Measurements from ENCODE around the gene IRAK1. TPM values are rescaled to one million over a fixed set of nuclear protein-coding genes. Genes with fewer than 3 reads are reported as not detected.
"Not testable (repeated sequence)": the region's sequence is repeated elsewhere in the genome, so short reads cannot be mapped to it uniquely, and the experiment has no call there.

IRAK1 gene
- total and polyA plus RNA-seq, 9 of the 15 experiments (the other 6 are each of a cell fraction or from before 2014, with no cell fraction given) = 11.6 to 261 (median 91.6) TPM

DNA sequence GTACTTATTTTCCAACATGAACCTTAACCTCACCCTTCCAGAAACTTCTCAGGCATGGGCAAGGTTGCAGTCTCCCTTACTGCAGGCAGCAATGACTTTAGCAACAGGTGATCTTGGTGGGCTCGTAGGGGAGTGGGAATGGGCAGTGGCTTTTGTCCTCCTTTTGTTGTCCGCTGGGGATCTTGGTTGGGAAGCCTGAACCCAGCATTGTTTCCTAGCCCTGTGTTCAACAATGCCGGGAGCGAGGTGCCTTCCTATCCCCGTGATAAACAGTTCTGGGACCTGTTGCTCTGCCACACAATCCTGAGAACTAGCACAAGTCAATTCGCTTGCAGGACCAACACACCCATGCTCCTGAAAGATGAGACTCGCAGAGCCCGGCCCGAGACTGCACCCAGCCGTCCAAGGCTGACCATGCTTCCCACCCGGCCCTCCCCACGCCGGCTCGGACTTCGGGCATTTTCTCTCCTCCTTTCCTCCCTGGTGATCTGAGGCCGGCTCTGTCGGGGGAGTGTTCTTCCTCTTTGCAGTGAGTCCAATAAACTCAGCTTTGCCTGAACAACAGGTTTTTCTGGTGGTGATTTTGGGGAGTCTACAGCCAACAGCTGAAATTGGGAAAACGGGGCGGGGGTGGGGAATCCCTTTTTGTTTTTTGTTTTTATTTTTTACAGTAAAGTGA is 20.2 kb downstream of the IRAK1 start:
- Histone ChIP-seq H3K27ac (ENCODE audit: extremely low read depth, low read depth, low read length) (no peak overlapping the region), H4K20me1 (replicated peaks; ENCODE audit: control insufficient read depth, insufficient read depth, low read length) (no peaks in the 10 kb centered on the region), H3K4me3 (no peak overlapping the region), H3K36me3 (ENCODE audit: control insufficient read depth, insufficient read depth, low read length) (peaks cover 5% of the 10 kb centered on the region; the same call in 1 of the 3 replicates), H3K9ac (ENCODE audit: insufficient read depth in 1 of 2, low read depth in 2 of 2, low read length in 2 of 2) (no peak overlapping the region), H3K79me2 (ENCODE audit: control insufficient read depth, insufficient read depth, low read length) (no peaks in the 10 kb centered on the region), H3K9me1 (ENCODE audit: control insufficient read depth, insufficient read depth, low read length) (no peaks in the 10 kb centered on the region), H2AFZ (ENCODE audit: low read depth, low read length) (no peak overlapping the region), H3K4me2 (ENCODE audit: insufficient read depth, low read length) (no peak overlapping the region), H3K4me1 (replicated peaks in 1 of 2; ENCODE audit: control insufficient read depth in 2 of 2, insufficient read depth in 2 of 2, low read length in 2 of 2) (peaks cover 12 to 17% of the 10 kb centered on the region in 2 experiments; a peak in 4 of 5 replicates), H3K9me3 (replicated peaks; ENCODE audit: control insufficient read depth, insufficient read depth, low read depth, low read length) (no peaks in the 10 kb centered on the region), H3K27me3 (ENCODE audit: control insufficient read depth in 2 of 2, insufficient read depth in 2 of 2, low read length in 2 of 2) (no peaks in the 10 kb centered on the region)
- 88% methylated on average over 5 of the region's 19 CpGs for WGBS (ENCODE audit: insufficient coverage, low coverage, missing lambda C conversion rate)
- no peak for DNase-seq (ENCODE audit: extremely low read depth in 1 of 4, low spot score in 3 of 4)
- CTCF ChIA-PET (ENCODE audit: low intra/inter-chr PET ratio) = no interaction called here
- no peak for TF ChIP-seq NFE2L1 (tag; IDR thresholded peaks at IDR 0.05; ENCODE audit: borderline replicate concordance, low read depth)
- no peak for FAIRE-seq
- no TSS peak for BruUV-seq (replicated peaks)
- ATAC-seq = no peak
- intact Hi-C loops (cut with micrococcal nuclease) (no loop called here), in situ Hi-C loops (cut with MboI) (no loop called here)
- POLR2A ChIA-PET = interaction anchor here (0.7 kb wide), 2 partner anchors 13 to 49 kb away, joined by 4 to 5 read pairs; no protein-coding TSS in a partner anchor

DNA sequence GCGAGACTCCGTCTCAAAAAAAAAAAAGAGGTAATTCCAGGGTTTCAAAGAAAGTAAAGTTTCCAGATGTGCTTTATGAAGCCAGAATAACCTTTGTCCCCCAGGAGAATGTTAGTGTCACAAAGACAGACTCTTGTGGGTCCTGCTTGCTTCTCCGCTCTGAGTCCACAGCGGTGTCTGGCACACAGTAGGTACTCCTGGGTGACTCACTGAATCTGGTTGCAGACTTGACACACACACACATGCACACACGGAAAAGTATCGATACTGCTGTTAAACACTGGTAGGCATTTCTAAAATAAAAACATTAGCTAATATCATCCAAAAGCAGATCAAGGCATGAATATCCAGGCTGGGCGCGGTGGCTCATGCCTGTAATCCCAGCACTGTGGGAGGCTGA is 24.2 kb downstream of the IRAK1 start:
- FAIRE-seq = no peak
- Histone ChIP-seq H2AFZ (ENCODE audit: low read depth, low read length) (no peak overlapping the region), H3K9ac (ENCODE audit: insufficient read depth in 1 of 2, low read depth in 2 of 2, low read length in 2 of 2) (no peak overlapping the region), H3K4me1 (replicated peaks in 1 of 2; ENCODE audit: control insufficient read depth in 2 of 2, insufficient read depth in 2 of 2, low read length in 2 of 2) (peaks cover 0 to 12% of the 10 kb centered on the region in 2 experiments; a peak in 3 of 5 replicates), H3K36me3 (ENCODE audit: control insufficient read depth, insufficient read depth, low read length) (no peaks in the 10 kb centered on the region), H3K9me1 (ENCODE audit: control insufficient read depth, insufficient read depth, low read length) (no peaks in the 10 kb centered on the region), H3K79me2 (ENCODE audit: control insufficient read depth, insufficient read depth, low read length) (no peaks in the 10 kb centered on the region), H3K4me3 (no peak overlapping the region), H3K27ac (ENCODE audit: extremely low read depth, low read depth, low read length) (no peak overlapping the region), H3K27me3 (ENCODE audit: control insufficient read depth in 2 of 2, insufficient read depth in 2 of 2, low read length in 2 of 2) (no peaks in the 10 kb centered on the region), H3K9me3 (replicated peaks; ENCODE audit: control insufficient read depth, insufficient read depth, low read depth, low read length) (no peaks in the 10 kb centered on the region), H4K20me1 (replicated peaks; ENCODE audit: control insufficient read depth, insufficient read depth, low read length) (no peaks in the 10 kb centered on the region), H3K4me2 (ENCODE audit: insufficient read depth, low read length) (no peak overlapping the region)
- BruUV-seq (replicated peaks) = no TSS peak
- intact Hi-C loops (cut with micrococcal nuclease) = no loop called here
- CTCF ChIA-PET (ENCODE audit: low intra/inter-chr PET ratio) = no interaction called here
- POLR2A ChIA-PET = interaction anchor here (1.1 to 1.3 kb wide), 2 partner anchors 18 to 23 kb away, joined by 4 to 5 read pairs; partner anchors contain the start of gene TMEM187
- TF ChIP-seq RHOXF2B (CRISPR knock-in tag; conservative IDR thresholded peaks at IDR 0.05) (no peak), WHSC1 (IDR thresholded peaks at IDR 0.05; ENCODE audit: low read length) (no peak), TEAD2 (tag; IDR thresholded peaks at IDR 0.05) (no peak), ZKSCAN1 (IDR thresholded peaks at IDR 0.05; ENCODE audit: low read depth, low read length) (peak; percentile 84), ZZZ3 (IDR thresholded peaks at IDR 0.05) (no peak), U2AF2 (optimal IDR thresholded peaks at IDR 0.05; ENCODE audit: low read depth, low read length) (no peak)
- 80% methylated on average over 6 of the region's 8 CpGs for WGBS (ENCODE audit: insufficient coverage, low coverage, missing lambda C conversion rate)
- in situ Hi-C loops (cut with MboI) = no loop called here
- no peak for DNase-seq (ENCODE audit: extremely low read depth in 1 of 4, low spot score in 3 of 4)
- no peak for ATAC-seq

DNA sequence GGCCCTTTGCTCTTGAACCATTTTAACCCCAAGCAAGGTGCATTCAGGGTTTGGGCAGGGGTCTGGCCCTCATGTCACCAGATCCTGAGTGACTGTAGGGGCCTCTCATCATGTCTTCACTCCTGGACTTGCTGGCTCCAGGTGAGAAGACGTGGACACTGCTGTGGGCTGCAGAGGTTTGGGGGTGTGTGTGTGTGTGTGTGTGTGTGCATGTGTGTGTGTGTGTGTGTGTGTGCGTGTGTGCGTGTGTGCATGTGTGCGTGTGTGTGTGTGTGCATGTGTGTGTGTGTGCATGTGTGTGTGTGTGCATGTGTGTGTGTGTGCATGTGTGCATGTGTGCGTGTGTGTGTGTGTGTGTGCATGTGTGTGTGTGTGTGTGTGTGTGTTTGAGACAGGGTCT is 25.3 kb downstream of the IRAK1 start:
- H3K4me3 ChIP-seq; H3K27ac ChIP-seq (ENCODE audit: extremely low read depth, low read depth, low read length); H3K9me1 ChIP-seq (ENCODE audit: control insufficient read depth, insufficient read depth, low read length); ATAC-seq; H2AFZ ChIP-seq (ENCODE audit: low read depth, low read length); H3K9me3 ChIP-seq (replicated peaks; ENCODE audit: control insufficient read depth, insufficient read depth, low read depth, low read length); H3K36me3 ChIP-seq (ENCODE audit: control insufficient read depth, insufficient read depth, low read length); in situ Hi-C loops (cut with MboI); DNase-seq (ENCODE audit: extremely low read depth in 1 of 4, low spot score in 3 of 4); H3K9ac ChIP-seq (ENCODE audit: insufficient read depth in 1 of 2, low read depth in 2 of 2, low read length in 2 of 2); H3K27me3 ChIP-seq (ENCODE audit: control insufficient read depth in 2 of 2, insufficient read depth in 2 of 2, low read length in 2 of 2); BruUV-seq (replicated peaks); intact Hi-C loops (cut with micrococcal nuclease); H3K4me2 ChIP-seq (ENCODE audit: insufficient read depth, low read length); POLR2A ChIA-PET; FAIRE-seq; CTCF ChIA-PET (ENCODE audit: low intra/inter-chr PET ratio); H3K79me2 ChIP-seq (ENCODE audit: control insufficient read depth, insufficient read depth, low read length); H4K20me1 ChIP-seq (replicated peaks; ENCODE audit: control insufficient read depth, insufficient read depth, low read length): not testable (repeated sequence)
- H3K4me1 ChIP-seq (replicated peaks in 1 of 2; ENCODE audit: control insufficient read depth in 2 of 2, insufficient read depth in 2 of 2, low read length in 2 of 2) = peaks cover 0 to 14% of the 10 kb centered on the region in 2 experiments; a peak in 3 of 5 replicates
- WGBS (ENCODE audit: insufficient coverage, low coverage, missing lambda C conversion rate) = 100% methylated on average over 1 of the region's 5 CpGs
